C4-2B (cell line): Measurements from ENCODE around the gene RCAN3.

Experiments used
- CTCF ChIP-seq: fragments of 450-650 bp; conservative IDR thresholded peaks from 2 replicates; pipeline ENCODE4 v1.5.1; 2017; ENCODE audit warnings: mild to moderate bottlenecking
- ZFX ChIP-seq: fragments of 450-650 bp; IDR thresholded peaks from 2 replicates; pipeline ENCODE4 v1.6.1; 2017

GRCh38 chr1:24555591-24556413 is 53.2 kb downstream of the RCAN3 start, which contains the start of gene NCMAP:
- TF ChIP-seq CTCF (no peak), ZFX (no peak)
